K562 (cell line): ENCODE results near the gene THOC7. TPM values are rescaled to one million over a fixed set of nuclear protein-coding genes. Genes with fewer than 3 reads are reported as not detected.
A peak's percentile ranks its signal among the peaks of the same experiment; 100 is the strongest.

Experiments
- ATAC-seq: fragments of 200-7000 bp; cut with Tn5 transposase; 3 replicates; pipeline ENCODE4 v1.9.1; 2020; ENCODE audit warnings: moderate library complexity
- BruUV-seq: library from RNA; stranded (reverse); fragments of 400-500 nt; replicated peaks from 2 replicates; lab custom pipeline; 2021; lab: Mats Ljungman, UMichigan
- CTCF ChIA-PET: fragments of 300-600 bp; formaldehyde crosslinking; extraction: SDS; loops from one replicate; lab custom pipeline; 2021; ENCODE audit warnings: low intra/inter-chr PET ratio; lab: Yijun Ruan, JAX
- POLR2A ChIA-PET: fragments of 300-600, 350-650 bp; sonication (Branson Sonifier 250); formaldehyde crosslinking; extraction: SDS; loops from one replicate; lab custom pipeline; 2021; ENCODE audit warnings: antibody characterized with exemption, inconsistent platforms; lab: Yijun Ruan, JAX
- DNase-seq, 4 experiments: peaks; one replicate each; pipeline versions ENCODE4 v3.0.0 to v3.0.0-alpha.2; 2011 to 2018; ENCODE audit warnings: low spot score in 3 of 4, mixed read lengths in 3 of 4; ENCODE audit errors: extremely low read depth in 1 of 4
- FAIRE-seq: peaks from 2 replicates; lab custom pipeline; 2011; peaks lifted over from hg19 to GRCh38; lab: Jason Lieb, UNC
- H2AFZ ChIP-seq: 2 replicates; pipeline ENCODE4 v1.6.0; 2011; ENCODE audit warnings: low read depth, low read length, control low read depth, inconsistent platforms
- H3K27ac ChIP-seq: fragments of 200-600 bp; 3 replicates; pipeline ENCODE4 v1.8.0; 2011; ENCODE audit warnings: low read depth, mild to moderate bottlenecking, control low read depth, inconsistent platforms, low read length, moderate library complexity, mixed read lengths; ENCODE audit errors: extremely low read depth
- H3K27me3 ChIP-seq, 2 experiments: fragments of 300-600 bp in 1 of 2; 2 replicates in 1 of 2; 3 replicates in 1 of 2; pipeline versions ENCODE4 v1.6.0 to v1.8.0; 2011; ENCODE audit warnings: inconsistent platforms in 2 of 2, low read length in 2 of 2, mild to moderate bottlenecking in 1 of 2, mixed read lengths in 1 of 2, moderate library complexity in 1 of 2; ENCODE audit not compliant: control insufficient read depth in 2 of 2, insufficient read depth in 2 of 2
- H3K36me3 ChIP-seq: fragments of 300-600 bp; 3 replicates; pipeline ENCODE4 v1.8.0; 2011; ENCODE audit warnings: mild to moderate bottlenecking, low read length, inconsistent platforms; ENCODE audit not compliant: control insufficient read depth, insufficient read depth
- H3K4me1 ChIP-seq, 2 experiments: fragments of 200-600 bp in 1 of 2; replicated peaks in 1 of 2; 2 replicates in 1 of 2; 3 replicates in 1 of 2; pipeline versions ENCODE4 v1.5.1 to v1.8.0; 2011; ENCODE audit warnings: inconsistent platforms in 2 of 2, low read length in 2 of 2, mild to moderate bottlenecking in 1 of 2, mixed read lengths in 1 of 2, moderate library complexity in 1 of 2; ENCODE audit not compliant: control insufficient read depth in 2 of 2, insufficient read depth in 2 of 2
- H3K4me2 ChIP-seq: 2 replicates; pipeline ENCODE4 v1.6.1; 2011; ENCODE audit warnings: low read length, control low read depth, inconsistent platforms, mixed read lengths; ENCODE audit not compliant: insufficient read depth
- H3K4me3 ChIP-seq: fragments of 200-600 bp; sonication (generic), shearing (Covaris generic); 2 replicates; pipeline ENCODE4 v1.5.1; 2016; ENCODE audit warnings: control low read depth, inconsistent platforms
- H3K79me2 ChIP-seq: fragments of 200-600 bp; 3 replicates; pipeline ENCODE4 v1.8.0; 2011; ENCODE audit warnings: low read length, inconsistent platforms; ENCODE audit not compliant: control insufficient read depth, insufficient read depth
- H3K9ac ChIP-seq, 2 experiments: 2 replicates each; pipeline versions ENCODE4 v1.6.0 to v1.6.1; 2011; ENCODE audit warnings: low read depth in 2 of 2, low read length in 2 of 2, control low read depth in 1 of 2, inconsistent platforms in 1 of 2, mild to moderate bottlenecking in 1 of 2, mixed read lengths in 1 of 2; ENCODE audit not compliant: insufficient read depth in 1 of 2
- H3K9me1 ChIP-seq: one replicate; pipeline ENCODE4 v1.6.0; 2011; ENCODE audit warnings: inconsistent platforms, mild to moderate bottlenecking, low read length, moderate library complexity; ENCODE audit not compliant: control insufficient read depth, insufficient read depth
- H3K9me3 ChIP-seq: replicated peaks from 2 replicates; pipeline ENCODE4 v1.5.1; 2011; ENCODE audit warnings: low read depth, low read length, inconsistent platforms; ENCODE audit not compliant: control insufficient read depth, insufficient read depth
- H4K20me1 ChIP-seq: replicated peaks from 2 replicates; pipeline ENCODE4 v1.6.1; 2011; ENCODE audit warnings: low read length, inconsistent platforms, mixed read lengths; ENCODE audit not compliant: control insufficient read depth, insufficient read depth
- DACH1 ChIP-seq: fragments of 450-650 bp; IDR thresholded peaks from 2 replicates; pipeline ENCODE4 v1.6.1; 2018; ENCODE audit not compliant: partially characterized antibody
- HDAC8 ChIP-seq: fragments of 450-650 bp; IDR thresholded peaks from 2 replicates; pipeline ENCODE4 v1.6.1; 2016; ENCODE audit warnings: mild to moderate bottlenecking, missing genetic modification characterization, moderate library complexity, missing compliant biosample characterization
- KLF16 ChIP-seq: IDR thresholded peaks from 2 replicates; pipeline ENCODE4 v1.6.1; 2016; ENCODE audit warnings: antibody characterized with exemption
- SMARCB1 ChIP-seq: IDR thresholded peaks from 2 replicates; pipeline ENCODE4 v1.6.1; 2011; ENCODE audit warnings: improper control_type of control experiment, low read depth; ENCODE audit not compliant: insufficient read length
- SRSF7 ChIP-seq: fragments of 200-400 bp; formaldehyde crosslinking; optimal IDR thresholded peaks from 2 replicates; pipeline ENCODE3; 2017; ENCODE audit warnings: mild to moderate bottlenecking, low read depth, low read length
- ZBTB17 ChIP-seq: fragments of 450-650 bp; formaldehyde crosslinking; IDR thresholded peaks from 2 replicates; pipeline ENCODE4 v1.4.0; 2020; ENCODE audit warnings: mild to moderate bottlenecking
- ZNF436 ChIP-seq: fragments of 250-450, 450-650 bp; sonication (Bioruptor Pico); formaldehyde crosslinking; IDR thresholded peaks from 2 replicates; pipeline ENCODE4 v1.7.0; 2020; ENCODE audit warnings: mild to moderate bottlenecking
- WGBS: fragments of 100-300 bp; shearing (Covaris generic); methylation state at CpG from one replicate; pipeline ENCODE4 v1.1.6; 2016; ENCODE audit warnings: low coverage, mixed read lengths; ENCODE audit not compliant: insufficient coverage; ENCODE audit errors: missing lambda C conversion rate; 5-methylcytosine and 5-hydroxymethylcytosine counted together
- in situ Hi-C: fragments of 300-500 bp; cut with MboI; formaldehyde crosslinking; loops from 4 replicates; pipeline ENCODE4 v1.15.0; 2018; ENCODE audit warnings: inconsistent platforms, mixed read lengths
- intact Hi-C: fragments of 100-400 bp; cut with micrococcal nuclease; formaldehyde crosslinking; loops from 2 replicates; pipeline ENCODE4 v1.14.2; 2022
- polyA plus RNA-seq, 8 experiments: library from polyadenylated mRNA; depleted of rRNA in 4 of 8; stranded (reverse) in 5 of 8; unstranded in 3 of 8; fragments of >200 nt; fragmentation: Nextera tagmentation in 2 of 8; fragmentation: Illumina TruSeq in 1 of 8; extraction: Ambion mirVana in 2 of 8; extraction: Trizol in 1 of 8; gene quantifications; 2 replicates each; pipeline versions ENCODE4 v1.2.1 to v1.2.3, GENCODE V29; 2011 to 2014; ENCODE audit warnings: inconsistent platforms in 1 of 8, missing spikeins in 1 of 8
- total RNA-seq, 7 experiments: library from RNA; depleted of rRNA in 6 of 7; stranded (reverse); fragments of >200 nt in 6 of 7; fragmentation: Illumina TruSeq in 2 of 7; extraction: Trizol in 2 of 7; gene quantifications; 2 replicates each; pipeline versions ENCODE4 v1.2.1 to v1.2.3, GENCODE V29; 2011 to 2021; ENCODE audit warnings: low replicate concordance in 1 of 7
- TF ChIP-seq, protein P1 (sequence below), 3 experiments: fragments of 200-800 bp in 1 of 3; fragments of 250-450 bp in 1 of 3; fragments of 450-650 bp in 1 of 3; sonication (Bioruptor Pico) in 1 of 3; sonication (Bioruptor generic) in 1 of 3; formaldehyde crosslinking in 1 of 3; IDR thresholded peaks; 2 replicates each; pipeline versions ENCODE4 v1.6.1 to v1.8.0; 2016 to 2022; ENCODE audit warnings: mild to moderate bottlenecking in 2 of 3, missing genetic modification characterization in 2 of 3, missing compliant biosample characterization in 1 of 3, moderate library complexity in 1 of 3

The THOC7 gene
- total and polyA plus RNA-seq, 9 of the 15 experiments (the other 6 are each of a cell fraction or from before 2014, with no cell fraction given), result 56.5 to 129 (median 94.7) TPM

DNA sequence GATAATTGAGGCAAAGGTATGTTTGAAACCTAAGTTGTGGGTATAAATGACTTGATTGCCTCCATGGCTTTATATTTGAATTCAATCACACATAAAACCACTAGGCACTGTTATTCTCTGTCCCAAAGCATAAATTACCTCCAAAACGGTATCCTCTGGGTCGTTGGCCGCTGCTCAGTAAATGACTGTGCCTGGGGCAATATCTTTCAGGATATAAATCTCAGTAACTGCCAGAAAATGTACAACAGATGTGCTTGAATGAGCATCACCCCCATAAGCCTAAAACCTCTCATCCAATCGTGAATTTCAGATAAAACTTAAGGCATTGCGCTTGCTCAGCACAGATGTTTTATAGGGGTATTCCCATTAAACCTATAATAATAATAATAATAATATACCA lies 63.5 kb downstream of the THOC7 start:
- H3K4me1 ChIP-seq, result no peaks in the 10 kb centered on the region
- FAIRE-seq (no peak), DNase-seq (no peak), ATAC-seq (no peak)
- TF ChIP-seq SRSF7 (no peak), HDAC8 (tag) (no peak), DACH1 (no peak), SMARCB1 (no peak), KLF16 (no peak), ZNF436 (no peak), ZBTB17 (CRISPR knock-in tag) (no peak)
- TF ChIP-seq, protein P1, sequence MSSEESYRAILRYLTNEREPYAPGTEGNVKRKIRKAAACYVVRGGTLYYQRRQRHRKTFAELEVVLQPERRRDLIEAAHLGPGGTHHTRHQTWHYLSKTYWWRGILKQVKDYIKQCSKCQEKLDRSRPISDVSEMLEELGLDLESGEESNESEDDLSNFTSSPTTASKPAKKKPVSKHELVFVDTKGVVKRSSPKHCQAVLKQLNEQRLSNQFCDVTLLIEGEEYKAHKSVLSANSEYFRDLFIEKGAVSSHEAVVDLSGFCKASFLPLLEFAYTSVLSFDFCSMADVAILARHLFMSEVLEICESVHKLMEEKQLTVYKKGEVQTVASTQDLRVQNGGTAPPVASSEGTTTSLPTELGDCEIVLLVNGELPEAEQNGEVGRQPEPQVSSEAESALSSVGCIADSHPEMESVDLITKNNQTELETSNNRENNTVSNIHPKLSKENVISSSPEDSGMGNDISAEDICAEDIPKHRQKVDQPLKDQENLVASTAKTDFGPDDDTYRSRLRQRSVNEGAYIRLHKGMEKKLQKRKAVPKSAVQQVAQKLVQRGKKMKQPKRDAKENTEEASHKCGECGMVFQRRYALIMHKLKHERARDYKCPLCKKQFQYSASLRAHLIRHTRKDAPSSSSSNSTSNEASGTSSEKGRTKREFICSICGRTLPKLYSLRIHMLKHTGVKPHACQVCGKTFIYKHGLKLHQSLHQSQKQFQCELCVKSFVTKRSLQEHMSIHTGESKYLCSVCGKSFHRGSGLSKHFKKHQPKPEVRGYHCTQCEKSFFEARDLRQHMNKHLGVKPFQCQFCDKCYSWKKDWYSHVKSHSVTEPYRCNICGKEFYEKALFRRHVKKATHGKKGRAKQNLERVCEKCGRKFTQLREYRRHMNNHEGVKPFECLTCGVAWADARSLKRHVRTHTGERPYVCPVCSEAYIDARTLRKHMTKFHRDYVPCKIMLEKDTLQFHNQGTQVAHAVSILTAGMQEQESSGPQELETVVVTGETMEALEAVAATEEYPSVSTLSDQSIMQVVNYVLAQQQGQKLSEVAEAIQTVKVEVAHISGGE (CRISPR knock-in tag; IDR thresholded peaks at IDR 0.05), result peak in 1 of 3 experiments; percentile 49; a peak in 1 of 6 replicates
- H3K4me3 ChIP-seq, result no peak overlapping the region
- BruUV-seq, result no TSS peak
- CTCF ChIA-PET, result no interaction called here
- no peak overlapping the region for H2AFZ ChIP-seq
- intact Hi-C loops, result no loop called here
- H3K36me3 ChIP-seq, result no peaks in the 10 kb centered on the region
- WGBS, result 0% methylated on average over 5 of the region's 5 CpGs
- no peaks in the 10 kb centered on the region for H3K9me3 ChIP-seq
- in situ Hi-C loops, result no loop called here
- H3K27me3 ChIP-seq, result no peaks in the 10 kb centered on the region
- H3K4me2 ChIP-seq, result no peak overlapping the region
- no peak overlapping the region for H3K9ac ChIP-seq
- POLR2A ChIA-PET, result no interaction called here
- no peak overlapping the region for H3K27ac ChIP-seq
- no peaks in the 10 kb centered on the region for H3K9me1 ChIP-seq
- no peaks in the 10 kb centered on the region for H4K20me1 ChIP-seq
- no peaks in the 10 kb centered on the region for H3K79me2 ChIP-seq
